K562 (cell line): Measurements from ENCODE around the gene SCN7A. TPM values are rescaled to one million over a fixed set of nuclear protein-coding genes. Genes with fewer than 3 reads are reported as not detected.

Source experiments
- C11orf30 ChIP-seq: fragments of 450-650 bp; IDR thresholded peaks from 2 replicates; pipeline ENCODE4 v1.6.1; 2016; ENCODE audit warnings: low read depth, mild to moderate bottlenecking
- CTCF ChIP-seq, 3 experiments: IDR thresholded peaks in 2 of 3; conservative IDR thresholded peaks in 1 of 3; 2 replicates each; pipeline ENCODE4 v1.5.1; 2011 to 2012; ENCODE audit warnings: low read length in 3 of 3, mild to moderate bottlenecking in 3 of 3, control low read depth in 2 of 3, improper control_type of control experiment in 1 of 3, inconsistent platforms in 1 of 3, low read depth in 1 of 3, mixed read lengths in 1 of 3, moderate library complexity in 1 of 3; ENCODE audit not compliant: insufficient read depth in 2 of 3
- GATA2 ChIP-seq: sonication (generic); formaldehyde crosslinking; IDR thresholded peaks from 2 replicates; pipeline ENCODE4 v1.4.0; 2020; ENCODE audit warnings: mild to moderate bottlenecking, missing genetic modification reagents
- KAT2B ChIP-seq: IDR thresholded peaks from one replicate; pipeline ENCODE4 v1.6.1; 2012; ENCODE audit warnings: low read depth, mild to moderate bottlenecking, control low read depth, inconsistent platforms, low read length, moderate library complexity
- MNT ChIP-seq, 2 experiments: fragments of 450-650 bp; conservative IDR thresholded peaks; 2 replicates each; pipeline ENCODE4 v1.6.1; 2017; ENCODE audit warnings: mild to moderate bottlenecking in 2 of 2, moderate library complexity in 2 of 2
- NONO ChIP-seq, 2 experiments: fragments of 200-400 bp in 1 of 2; fragments of 450-650 bp in 1 of 2; formaldehyde crosslinking in 1 of 2; IDR thresholded peaks; 2 replicates each; pipeline ENCODE4 v1.6.1; 2017; ENCODE audit warnings: low read depth in 2 of 2, mild to moderate bottlenecking in 2 of 2, moderate library complexity in 2 of 2, low read length in 1 of 2
- PML ChIP-seq: IDR thresholded peaks from 2 replicates; pipeline ENCODE4 v1.6.1; 2012; ENCODE audit warnings: low read length, inconsistent platforms
- RHOXF2B ChIP-seq: fragments of 250-450 bp; sonication (Bioruptor Pico); conservative IDR thresholded peaks from 2 replicates; pipeline ENCODE4 v1.5.1; 2021
- SNIP1 ChIP-seq: fragments of 450-650 bp; IDR thresholded peaks from 2 replicates; pipeline ENCODE4 v1.7.1; 2017; ENCODE audit warnings: low read depth, mild to moderate bottlenecking
- SREBF1 ChIP-seq: fragments of 150-350 bp; IDR thresholded peaks from 2 replicates; pipeline ENCODE4 v1.6.1; 2014; ENCODE audit warnings: antibody characterized with exemption, low read depth, low read length, borderline replicate concordance
- TAF7 ChIP-seq: fragments of 450-650 bp; IDR thresholded peaks from 2 replicates; pipeline ENCODE4 v1.6.1; 2016; ENCODE audit warnings: missing genetic modification characterization, missing compliant biosample characterization
- TCFL5 ChIP-seq: fragments of 250-450 bp; sonication (Bioruptor Pico); conservative IDR thresholded peaks from 2 replicates; pipeline ENCODE4 v1.6.1; 2021; ENCODE audit warnings: mild to moderate bottlenecking, moderate library complexity, matching md5 sums
- TSHZ1 ChIP-seq: fragments of 250-450 bp; sonication (Bioruptor Pico); IDR thresholded peaks from 2 replicates; pipeline ENCODE4 v1.4.0; 2020; ENCODE audit warnings: mild to moderate bottlenecking, moderate library complexity
- U2AF2 ChIP-seq: fragments of 200-400 bp; formaldehyde crosslinking; optimal IDR thresholded peaks from 2 replicates; pipeline ENCODE3; 2017; ENCODE audit warnings: low read depth, mild to moderate bottlenecking, low read length
- ZMIZ1 ChIP-seq, 2 experiments: fragments of 150-350 bp in 1 of 2; IDR thresholded peaks; 2 replicates each; pipeline ENCODE4 v1.6.1; 2012 to 2016; ENCODE audit warnings: low read depth in 2 of 2, low read length in 2 of 2, mild to moderate bottlenecking in 1 of 2, moderate library complexity in 1 of 2
- ZNF23 ChIP-seq: fragments of 250-450 bp; sonication (Bioruptor Pico); IDR thresholded peaks from 2 replicates; pipeline ENCODE4 v1.4.0; 2020; ENCODE audit warnings: mild to moderate bottlenecking
- ZNF274 ChIP-seq: IDR thresholded peaks from 2 replicates; pipeline ENCODE4 v1.6.1; 2011; ENCODE audit warnings: low read depth, mild to moderate bottlenecking, low read length, moderate library complexity, borderline replicate concordance
- ZNF586 ChIP-seq: fragments of 450-650 bp; formaldehyde crosslinking; conservative IDR thresholded peaks from 2 replicates; pipeline ENCODE4 v1.4.0; 2020; ENCODE audit warnings: mild to moderate bottlenecking, moderate library complexity
- polyA plus RNA-seq, 8 experiments: library from polyadenylated mRNA; depleted of rRNA in 4 of 8; stranded (reverse) in 5 of 8; unstranded in 3 of 8; fragments of >200 nt; fragmentation: Nextera tagmentation in 2 of 8; fragmentation: Illumina TruSeq in 1 of 8; extraction: Ambion mirVana in 2 of 8; extraction: Trizol in 1 of 8; gene quantifications; 2 replicates each; pipeline versions ENCODE4 v1.2.1 to v1.2.3, GENCODE V29; 2011 to 2014; ENCODE audit warnings: inconsistent platforms in 1 of 8, missing spikeins in 1 of 8
- total RNA-seq, 7 experiments: library from RNA; depleted of rRNA in 6 of 7; stranded (reverse); fragments of >200 nt in 6 of 7; fragmentation: Illumina TruSeq in 2 of 7; extraction: Trizol in 2 of 7; gene quantifications; 2 replicates each; pipeline versions ENCODE4 v1.2.1 to v1.2.3, GENCODE V29; 2011 to 2021; ENCODE audit warnings: low replicate concordance in 1 of 7

SCN7A gene
- total and polyA plus RNA-seq, 9 of the 15 experiments (the other 6 are each of a cell fraction or from before 2014, with no cell fraction given) = under 0.01 to 0.05 (median 0.03) TPM; not detected in 3

GRCh38 chr2:166410828-166411472 lies 83.1 kb downstream of the SCN7A start (continued):
- TF ChIP-seq TSHZ1 (CRISPR knock-in tag) = no peak
- no peak for TF ChIP-seq KAT2B
- no peak for TF ChIP-seq ZNF274
- TF ChIP-seq NONO (IDR thresholded peaks at IDR 0.05; ENCODE audit: low read depth in 2 of 2, low read length in 1 of 2) = no peak
- TF ChIP-seq ZMIZ1 (IDR thresholded peaks at IDR 0.05; ENCODE audit: low read depth in 2 of 2, low read length in 2 of 2) = no peak
- TF ChIP-seq RHOXF2B (CRISPR knock-in tag) = no peak
- TF ChIP-seq SNIP1 = no peak
- no peak for TF ChIP-seq U2AF2
- no peak for TF ChIP-seq PML
- TF ChIP-seq MNT (conservative IDR thresholded peaks at IDR 0.05) = no peak
- no peak for TF ChIP-seq ZNF23
- no peak for TF ChIP-seq C11orf30
- no peak for TF ChIP-seq GATA2 (CRISPR knock-in tag)
- no peak for TF ChIP-seq CTCF (IDR thresholded peaks at IDR 0.05 in 2 of 3, conservative IDR thresholded peaks at IDR 0.05 in 1 of 3; ENCODE audit: insufficient read depth in 2 of 3, low read depth in 1 of 3, low read length in 3 of 3)
- no peak for TF ChIP-seq TCFL5
- no peak for TF ChIP-seq TAF7 (tag)
- no peak for TF ChIP-seq ZNF586 (CRISPR knock-in tag)
- no peak for TF ChIP-seq SREBF1
